Body of pancreas (tissue), 4 donors: ENCODE measurements around the gene C4orf51. TPM values are rescaled to one million over a fixed set of nuclear protein-coding genes. Genes with fewer than 3 reads are reported as not detected.
"Not testable (repeated sequence)": the region's sequence is repeated elsewhere in the genome, so short reads cannot be mapped to it uniquely, and the experiment has no call there.

ENCODE experiments used
- ATAC-seq: fragments of 150-250 bp; one replicate; pipeline ENCODE4 v1.9.1; 2016
- DNase-seq, 4 donors: peaks; one replicate each; pipeline ENCODE4 v3.0.0-alpha.2; 2019
- H3K27ac ChIP-seq, 4 donors: fragments of 200-600 bp; sonication (generic); 1 replicate in 3 of 4; 2 replicates in 1 of 4; pipeline versions ENCODE4 v1.5.1 to v1.6.1; 2016 to 2019; ENCODE audit warnings: mild to moderate bottlenecking in 1 of 4, mixed read lengths in 1 of 4, moderate library complexity in 1 of 4
- H3K27me3 ChIP-seq, 2 donors: fragments of 200-600 bp; sonication (generic); one replicate each; pipeline ENCODE4 v1.6.0; 2016; ENCODE audit warnings: mild to moderate bottlenecking in 1 of 2
- H3K36me3 ChIP-seq, 2 donors: fragments of 200-600 bp; sonication (generic); replicated peaks in 1 of 2; 2 replicates each; pipeline ENCODE4 v1.5.1; 2016; ENCODE audit warnings: low read depth in 2 of 2; ENCODE audit not compliant: insufficient read depth in 1 of 2
- H3K4me1 ChIP-seq: fragments of 200-600 bp; sonication (generic); one replicate; pipeline ENCODE4 v1.6.0; 2016
- H3K4me3 ChIP-seq, 2 donors: fragments of 200-600 bp; sonication (generic); 1 replicate in 1 of 2; 2 replicates in 1 of 2; pipeline ENCODE4 v1.5.1; 2016 to 2019
- H3K9me3 ChIP-seq, 3 donors: fragments of 200-600 bp; sonication (generic); 1 replicate in 2 of 3; 2 replicates in 1 of 3; pipeline ENCODE4 v1.5.1; 2016
- CTCF ChIP-seq, 7 experiments: fragments of 450-650 bp in 4 of 7; fragments of 200-600 bp in 3 of 7; sonication (generic) in 3 of 7; IDR thresholded peaks; one replicate each; pipeline ENCODE4 v1.5.1; 2016 to 2019; ENCODE audit warnings: antibody characterized with exemption in 7 of 7
- POLR2A ChIP-seq, 3 donors: fragments of 450-650 bp; IDR thresholded peaks; one replicate each; pipeline ENCODE4 v1.6.1; 2016; ENCODE audit warnings: antibody characterized with exemption in 3 of 3, mild to moderate bottlenecking in 2 of 3
- whole genome bisulfite sequencing, 2 donors: methylation state at CpG; one replicate each; pipeline ENCODE4 v1.1.5; 2017; 5-methylcytosine and 5-hydroxymethylcytosine counted together
- intact Hi-C: fragments of 100-400 bp; cut with DNase I; formaldehyde crosslinking; loops from one replicate; pipeline ENCODE4 v1.15.1; 2023
- total RNA-seq, 2 donors: library from RNA; depleted of rRNA; stranded (reverse); fragments of >200 nt; gene quantifications; one replicate each; pipeline ENCODE4 v1.1.0, GENCODE V29; 2016

C4orf51 gene
- not detected for total RNA-seq

GRCh38 chr4:145679991-145680455 lies at the start of gene C4orf51:
Gene C4orf51, plus strand, starts transcription at chr4:145680146. Its CDS starts 58 bp downstream, at chr4:145680204.
- Histone ChIP-seq H3K27me3 (no peaks in the 10 kb centered on the region), H3K9me3 (no peaks in the 10 kb centered on the region), H3K36me3 (no peaks in the 10 kb centered on the region), H3K4me3 (no peak within 1 kb of the TSS), H3K4me1 (peaks cover 29% of the 10 kb centered on the region), H3K27ac (peak within 1 kb of the TSS in 3 of 4 donors; percentile 24 to 71 (median 52))
- ATAC-seq = peak; percentile 87
- DNase-seq = peak in 3 of 4 donors; percentile 19 to 52 (median 20)
- TF ChIP-seq CTCF (IDR thresholded peaks at IDR 0.05) (no peak), POLR2A (IDR thresholded peaks at IDR 0.05) (no peak)
- intact Hi-C loops = no loop called here
- 23 to 26% methylated on average over 6 of the region's 6 CpGs for WGBS, 2 donors

GRCh38 chr4:145635117-145635516 lies 44.8 kb upstream of the C4orf51 start:
- Histone ChIP-seq H3K27me3 (no peaks in the 10 kb centered on the region), H3K4me1 (peaks cover 9% of the 10 kb centered on the region), H3K27ac (no peak overlapping the region), H3K36me3 (peaks cover 0 to 3% of the 10 kb centered on the region in 2 donors), H3K4me3 (no peak overlapping the region), H3K9me3 (no peaks in the 10 kb centered on the region)
- no peak for ATAC-seq
- intact Hi-C loops = no loop called here
- WGBS, 2 donors = 89 to 100% methylated on average over 1 of the region's 1 CpG
- TF ChIP-seq CTCF (IDR thresholded peaks at IDR 0.05) = no peak
- no peak for TF ChIP-seq POLR2A (IDR thresholded peaks at IDR 0.05)
- DNase-seq = no peak

- TF ChIP-seq POLR2A (IDR thresholded peaks at IDR 0.05) (no peak), CTCF (IDR thresholded peaks at IDR 0.05) (no peak)
- Histone ChIP-seq H3K27me3 (no peaks in the 10 kb centered on the region), H3K27ac (no peak overlapping the region), H3K4me3 (no peak overlapping the region), H3K9me3 (no peaks in the 10 kb centered on the region), H3K36me3 (peaks cover 0 to 5% of the 10 kb centered on the region in 2 donors), H3K4me1 (peaks cover 9% of the 10 kb centered on the region)
- intact Hi-C loops = no loop called here
- ATAC-seq (no peak), DNase-seq (no peak)
Observed at GRCh38 chr4:145635630-145636029, 44.3 kb upstream of the C4orf51 start.

- Histone ChIP-seq H3K4me3 (no peak overlapping the region), H3K27ac (no peak overlapping the region), H3K9me3 (no peaks in the 10 kb centered on the region), H3K27me3 (no peaks in the 10 kb centered on the region), H3K36me3 (peaks cover 0 to 5% of the 10 kb centered on the region in 2 donors), H3K4me1 (peaks cover 9% of the 10 kb centered on the region)
- TF ChIP-seq CTCF (IDR thresholded peaks at IDR 0.05) (no peak), POLR2A (IDR thresholded peaks at IDR 0.05) (no peak)
- no peak for DNase-seq
- ATAC-seq = no peak
- WGBS, 2 donors = 85 to 86% methylated on average over 6 of the region's 6 CpGs
- intact Hi-C loops = no loop called here
Observed at GRCh38 chr4:145639186-145639698, 40.7 kb upstream of the C4orf51 start.

- DNase-seq, ATAC-seq, intact Hi-C loops, H3K27ac ChIP-seq, H3K4me3 ChIP-seq, H3K36me3 ChIP-seq, H3K27me3 ChIP-seq, H3K9me3 ChIP-seq, H3K4me1 ChIP-seq: not testable (repeated sequence)
- 83 to 86% methylated on average over 2 of the region's 2 CpGs for WGBS, 2 donors
Observed at GRCh38 chr4:145640236-145640635, 39.7 kb upstream of the C4orf51 start.
